GM12878 (cell line): ENCODE data around the gene P2RX6. TPM values are rescaled to one million over a fixed set of nuclear protein-coding genes. Genes with fewer than 3 reads are reported as not detected.
A peak's percentile ranks its signal among the peaks of the same experiment; 100 is the strongest.

Source experiments
- CBX3 ChIP-seq: fragments of 200-600 bp; sonication (generic); IDR thresholded peaks from 2 replicates; pipeline ENCODE4 v1.6.1; 2016; ENCODE audit warnings: low read depth, borderline replicate concordance
- CREM ChIP-seq: IDR thresholded peaks from 2 replicates; pipeline ENCODE4 v1.6.1; 2014; ENCODE audit warnings: antibody characterized with exemption, low read depth
- E4F1 ChIP-seq: fragments of 450-650 bp; IDR thresholded peaks from 2 replicates; pipeline ENCODE4 v1.6.1; 2018; ENCODE audit warnings: borderline replicate concordance, mild to moderate bottlenecking; ENCODE audit not compliant: partially characterized antibody
- EZH2 ChIP-seq: IDR thresholded peaks from 2 replicates; pipeline ENCODE4 v1.6.1; 2012; ENCODE audit warnings: low read depth, mild to moderate bottlenecking, control low read depth, inconsistent platforms, low read length, borderline replicate concordance; ENCODE audit not compliant: control insufficient read depth
- IKZF1 ChIP-seq: fragments of 450-650 bp; conservative IDR thresholded peaks from 2 replicates; pipeline ENCODE4 v1.6.1; 2017; ENCODE audit warnings: antibody characterized with exemption, mild to moderate bottlenecking
- MXI1 ChIP-seq: fragments of 150-350 bp; IDR thresholded peaks from 2 replicates; pipeline ENCODE4 v1.6.1; 2011; ENCODE audit warnings: low read depth, mild to moderate bottlenecking, inconsistent platforms, low read length, improper control_type of control experiment
- MYB ChIP-seq: fragments of 150-350 bp; IDR thresholded peaks from 2 replicates; pipeline ENCODE4 v1.6.1; 2014; ENCODE audit warnings: mild to moderate bottlenecking, low read depth, low read length, borderline replicate concordance
- NBN ChIP-seq: fragments of 450-650 bp; IDR thresholded peaks from 2 replicates; pipeline ENCODE4 v1.6.1; 2016
- NR2C2 ChIP-seq: IDR thresholded peaks from 2 replicates; pipeline ENCODE4 v1.6.1; 2011; ENCODE audit warnings: borderline replicate concordance, low read depth; ENCODE audit not compliant: control insufficient read depth, insufficient read length
- NRF1 ChIP-seq: conservative IDR thresholded peaks from 2 replicates; pipeline ENCODE4 v1.6.1; 2011; ENCODE audit warnings: mild to moderate bottlenecking, low read depth, low read length, improper control_type of control experiment
- PML ChIP-seq: IDR thresholded peaks from 2 replicates; pipeline ENCODE4 v1.6.1; 2012; ENCODE audit warnings: low read length, inconsistent platforms
- STAT3 ChIP-seq: IDR thresholded peaks from 2 replicates; pipeline ENCODE4 v1.6.1; 2011; ENCODE audit warnings: low read depth, low read length, improper control_type of control experiment
- YBX1 ChIP-seq: fragments of 450-650 bp; IDR thresholded peaks from 2 replicates; pipeline ENCODE4 v1.6.1; 2016; ENCODE audit warnings: antibody characterized with exemption
- polyA plus RNA-seq, 11 experiments: library from polyadenylated mRNA; depleted of rRNA in 4 of 11; unstranded in 6 of 11; stranded (reverse) in 5 of 11; fragments of >200 nt; fragmentation: Nextera tagmentation in 4 of 11; fragmentation: Illumina TruSeq in 1 of 11; extraction: Ambion mirVana in 4 of 11; extraction: Trizol in 1 of 11; gene quantifications; 1 replicate in 1 of 11; 2 replicates in 10 of 11; pipeline versions ENCODE4 v1.2.1 to v1.2.3, GENCODE V29; 2011 to 2016; ENCODE audit warnings: inconsistent platforms in 2 of 11, missing spikeins in 2 of 11, low read depth in 1 of 11
- total RNA-seq, 4 experiments: library from RNA; depleted of rRNA in 3 of 4; stranded (reverse); fragments of >200 nt in 3 of 4; fragmentation: Illumina TruSeq in 1 of 4; extraction: Trizol in 1 of 4; gene quantifications; 2 replicates each; pipeline versions ENCODE4 v1.2.1 to v1.2.3, GENCODE V29; 2013 to 2021
- TF ChIP-seq, protein P1 (sequence below): fragments of 450-650 bp; IDR thresholded peaks from 2 replicates; pipeline ENCODE4 v1.6.1; 2017; ENCODE audit warnings: mild to moderate bottlenecking
- TF ChIP-seq, protein P2 (sequence below): fragments of 450-650 bp; IDR thresholded peaks from 2 replicates; pipeline ENCODE4 v1.6.1; 2016; ENCODE audit warnings: mild to moderate bottlenecking
- TF ChIP-seq, protein P3 (sequence below): fragments of 450-650 bp; IDR thresholded peaks from 2 replicates; pipeline ENCODE4 v1.6.1; 2016; ENCODE audit warnings: mild to moderate bottlenecking, moderate library complexity, borderline replicate concordance
- TF ChIP-seq, protein P4 (sequence below): fragments of 450-650 bp; IDR thresholded peaks from 2 replicates; pipeline ENCODE4 v1.6.1; 2017; ENCODE audit warnings: antibody characterized with exemption, mild to moderate bottlenecking, moderate library complexity

Gene P2RX6
- total and polyA plus RNA-seq, 10 of the 15 experiments (the other 5 are each of a cell fraction or from before 2014, with no cell fraction given) = 0.03 to 0.21 (median 0.07) TPM; not detected in 5

DNA sequence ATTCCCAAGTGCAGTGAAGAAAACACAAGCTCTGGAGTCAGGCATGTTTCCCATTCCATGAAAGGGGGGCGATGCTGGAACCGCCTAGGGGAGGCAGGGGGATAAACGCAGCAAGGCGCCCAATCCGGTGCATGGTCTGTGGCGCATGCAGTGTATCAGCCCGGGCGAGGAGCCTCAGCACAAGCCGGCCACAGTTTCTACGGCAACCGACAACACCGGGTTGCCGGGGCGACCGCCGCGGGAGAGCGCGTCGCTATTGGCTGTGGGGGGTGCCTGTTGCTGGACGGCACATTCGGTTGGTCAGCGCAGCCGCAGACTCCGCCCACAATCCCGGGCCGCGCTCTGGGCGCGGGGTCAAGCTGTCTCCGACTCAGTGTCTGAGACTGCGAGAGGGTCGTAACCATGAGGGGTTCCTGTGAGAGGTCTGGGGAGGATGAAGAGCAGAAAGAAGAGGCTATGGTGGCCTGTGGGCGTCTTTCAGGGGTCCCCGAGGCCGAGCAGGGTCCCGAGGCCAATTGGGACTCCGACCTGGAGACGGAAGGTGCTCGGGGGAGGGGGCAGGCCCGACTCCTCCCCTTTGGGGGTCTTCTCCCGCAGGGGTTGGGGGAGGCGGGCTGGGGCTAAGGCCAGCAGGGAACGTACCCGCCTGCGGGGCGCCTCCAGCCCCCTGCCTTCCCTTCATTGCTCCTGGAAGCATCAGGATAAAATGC is 30.8 kb downstream of the P2RX6 start, which contains the start of gene LRRC74B (continued):
- TF ChIP-seq, protein P1, sequence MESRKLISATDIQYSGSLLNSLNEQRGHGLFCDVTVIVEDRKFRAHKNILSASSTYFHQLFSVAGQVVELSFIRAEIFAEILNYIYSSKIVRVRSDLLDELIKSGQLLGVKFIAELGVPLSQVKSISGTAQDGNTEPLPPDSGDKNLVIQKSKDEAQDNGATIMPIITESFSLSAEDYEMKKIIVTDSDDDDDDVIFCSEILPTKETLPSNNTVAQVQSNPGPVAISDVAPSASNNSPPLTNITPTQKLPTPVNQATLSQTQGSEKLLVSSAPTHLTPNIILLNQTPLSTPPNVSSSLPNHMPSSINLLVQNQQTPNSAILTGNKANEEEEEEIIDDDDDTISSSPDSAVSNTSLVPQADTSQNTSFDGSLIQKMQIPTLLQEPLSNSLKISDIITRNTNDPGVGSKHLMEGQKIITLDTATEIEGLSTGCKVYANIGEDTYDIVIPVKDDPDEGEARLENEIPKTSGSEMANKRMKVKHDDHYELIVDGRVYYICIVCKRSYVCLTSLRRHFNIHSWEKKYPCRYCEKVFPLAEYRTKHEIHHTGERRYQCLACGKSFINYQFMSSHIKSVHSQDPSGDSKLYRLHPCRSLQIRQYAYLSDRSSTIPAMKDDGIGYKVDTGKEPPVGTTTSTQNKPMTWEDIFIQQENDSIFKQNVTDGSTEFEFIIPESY = no peak
- TF ChIP-seq CREM (no peak), CBX3 (no peak), IKZF1 (no peak), PML (no peak), MXI1 (peak; percentile 99), NRF1 (no peak), E4F1 (no peak), MYB (no peak), NR2C2 (no peak), NBN (no peak), STAT3 (no peak), EZH2 (no peak), YBX1 (no peak)
- TF ChIP-seq, protein P2, sequence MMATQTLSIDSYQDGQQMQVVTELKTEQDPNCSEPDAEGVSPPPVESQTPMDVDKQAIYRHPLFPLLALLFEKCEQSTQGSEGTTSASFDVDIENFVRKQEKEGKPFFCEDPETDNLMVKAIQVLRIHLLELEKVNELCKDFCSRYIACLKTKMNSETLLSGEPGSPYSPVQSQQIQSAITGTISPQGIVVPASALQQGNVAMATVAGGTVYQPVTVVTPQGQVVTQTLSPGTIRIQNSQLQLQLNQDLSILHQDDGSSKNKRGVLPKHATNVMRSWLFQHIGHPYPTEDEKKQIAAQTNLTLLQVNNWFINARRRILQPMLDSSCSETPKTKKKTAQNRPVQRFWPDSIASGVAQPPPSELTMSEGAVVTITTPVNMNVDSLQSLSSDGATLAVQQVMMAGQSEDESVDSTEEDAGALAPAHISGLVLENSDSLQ = peak; percentile 98
- TF ChIP-seq, protein P3, sequence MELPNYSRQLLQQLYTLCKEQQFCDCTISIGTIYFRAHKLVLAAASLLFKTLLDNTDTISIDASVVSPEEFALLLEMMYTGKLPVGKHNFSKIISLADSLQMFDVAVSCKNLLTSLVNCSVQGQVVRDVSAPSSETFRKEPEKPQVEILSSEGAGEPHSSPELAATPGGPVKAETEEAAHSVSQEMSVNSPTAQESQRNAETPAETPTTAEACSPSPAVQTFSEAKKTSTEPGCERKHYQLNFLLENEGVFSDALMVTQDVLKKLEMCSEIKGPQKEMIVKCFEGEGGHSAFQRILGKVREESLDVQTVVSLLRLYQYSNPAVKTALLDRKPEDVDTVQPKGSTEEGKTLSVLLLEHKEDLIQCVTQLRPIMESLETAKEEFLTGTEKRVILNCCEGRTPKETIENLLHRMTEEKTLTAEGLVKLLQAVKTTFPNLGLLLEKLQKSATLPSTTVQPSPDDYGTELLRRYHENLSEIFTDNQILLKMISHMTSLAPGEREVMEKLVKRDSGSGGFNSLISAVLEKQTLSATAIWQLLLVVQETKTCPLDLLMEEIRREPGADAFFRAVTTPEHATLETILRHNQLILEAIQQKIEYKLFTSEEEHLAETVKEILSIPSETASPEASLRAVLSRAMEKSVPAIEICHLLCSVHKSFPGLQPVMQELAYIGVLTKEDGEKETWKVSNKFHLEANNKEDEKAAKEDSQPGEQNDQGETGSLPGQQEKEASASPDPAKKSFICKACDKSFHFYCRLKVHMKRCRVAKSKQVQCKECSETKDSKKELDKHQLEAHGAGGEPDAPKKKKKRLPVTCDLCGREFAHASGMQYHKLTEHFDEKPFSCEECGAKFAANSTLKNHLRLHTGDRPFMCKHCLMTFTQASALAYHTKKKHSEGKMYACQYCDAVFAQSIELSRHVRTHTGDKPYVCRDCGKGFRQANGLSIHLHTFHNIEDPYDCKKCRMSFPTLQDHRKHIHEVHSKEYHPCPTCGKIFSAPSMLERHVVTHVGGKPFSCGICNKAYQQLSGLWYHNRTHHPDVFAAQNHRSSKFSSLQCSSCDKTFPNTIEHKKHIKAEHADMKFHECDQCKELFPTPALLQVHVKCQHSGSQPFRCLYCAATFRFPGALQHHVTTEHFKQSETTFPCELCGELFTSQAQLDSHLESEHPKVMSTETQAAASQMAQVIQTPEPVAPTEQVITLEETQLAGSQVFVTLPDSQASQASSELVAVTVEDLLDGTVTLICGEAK = peak; percentile 74
- TF ChIP-seq, protein P4, sequence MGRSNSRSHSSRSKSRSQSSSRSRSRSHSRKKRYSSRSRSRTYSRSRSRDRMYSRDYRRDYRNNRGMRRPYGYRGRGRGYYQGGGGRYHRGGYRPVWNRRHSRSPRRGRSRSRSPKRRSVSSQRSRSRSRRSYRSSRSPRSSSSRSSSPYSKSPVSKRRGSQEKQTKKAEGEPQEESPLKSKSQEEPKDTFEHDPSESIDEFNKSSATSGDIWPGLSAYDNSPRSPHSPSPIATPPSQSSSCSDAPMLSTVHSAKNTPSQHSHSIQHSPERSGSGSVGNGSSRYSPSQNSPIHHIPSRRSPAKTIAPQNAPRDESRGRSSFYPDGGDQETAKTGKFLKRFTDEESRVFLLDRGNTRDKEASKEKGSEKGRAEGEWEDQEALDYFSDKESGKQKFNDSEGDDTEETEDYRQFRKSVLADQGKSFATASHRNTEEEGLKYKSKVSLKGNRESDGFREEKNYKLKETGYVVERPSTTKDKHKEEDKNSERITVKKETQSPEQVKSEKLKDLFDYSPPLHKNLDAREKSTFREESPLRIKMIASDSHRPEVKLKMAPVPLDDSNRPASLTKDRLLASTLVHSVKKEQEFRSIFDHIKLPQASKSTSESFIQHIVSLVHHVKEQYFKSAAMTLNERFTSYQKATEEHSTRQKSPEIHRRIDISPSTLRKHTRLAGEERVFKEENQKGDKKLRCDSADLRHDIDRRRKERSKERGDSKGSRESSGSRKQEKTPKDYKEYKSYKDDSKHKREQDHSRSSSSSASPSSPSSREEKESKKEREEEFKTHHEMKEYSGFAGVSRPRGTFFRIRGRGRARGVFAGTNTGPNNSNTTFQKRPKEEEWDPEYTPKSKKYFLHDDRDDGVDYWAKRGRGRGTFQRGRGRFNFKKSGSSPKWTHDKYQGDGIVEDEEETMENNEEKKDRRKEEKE = no peak
